ENCODE data around the gene EPHA3.

Gene EPHA3

GRCh38 chr3:89455240-89455639 is 347.8 kb downstream of the EPHA3 start:
- no peaks in the 10 kb centered on the region for H3K36me3 ChIP-seq (ENCODE audit: insufficient read depth, low read length)
- no peak overlapping the region for H3K9ac ChIP-seq (ENCODE audit: low read length)
- H3K27me3 ChIP-seq (ENCODE audit: insufficient read depth, low read length): no peaks in the 10 kb centered on the region
- H2AFZ ChIP-seq (ENCODE audit: low read length): no peak overlapping the region
- no peaks in the 10 kb centered on the region for H3K79me2 ChIP-seq (ENCODE audit: insufficient read depth, low read length)
- H4K20me1 ChIP-seq (ENCODE audit: insufficient read depth, low read length): no peaks in the 10 kb centered on the region
- no peak overlapping the region for H3K27ac ChIP-seq (ENCODE audit: low read depth, low read length, poor library complexity, severe bottlenecking)
- no peak overlapping the region for H3K4me2 ChIP-seq (ENCODE audit: low read length)
- H3F3A ChIP-seq (ENCODE audit: insufficient read depth, low read length): no peaks in the 10 kb centered on the region
- no peaks in the 10 kb centered on the region for H3K9me3 ChIP-seq (ENCODE audit: low read length)
- no peaks in the 10 kb centered on the region for H3K4me1 ChIP-seq (ENCODE audit: insufficient read depth, low read length, severe bottlenecking)
- H3K4me3 ChIP-seq (ENCODE audit: low read depth, low read length, poor library complexity, severe bottlenecking): no peak overlapping the region
- no peaks in the 10 kb centered on the region for H3K9me2 ChIP-seq (ENCODE audit: low read depth, low read length)
- TF ChIP-seq CTCF (IDR thresholded peaks at IDR 0.05; ENCODE audit: low read length) (no peak), EZH2 (IDR thresholded peaks at IDR 0.05; ENCODE audit: borderline replicate concordance, low read length) (no peak)

GRCh38 chr3:89467898-89468363 is 360.5 kb downstream of the EPHA3 start:
- Histone ChIP-seq H3F3A (ENCODE audit: insufficient read depth, low read length) (no peaks in the 10 kb centered on the region), H4K20me1 (ENCODE audit: insufficient read depth, low read length) (no peaks in the 10 kb centered on the region), H3K4me1 (ENCODE audit: insufficient read depth, low read length, severe bottlenecking) (no peaks in the 10 kb centered on the region), H3K4me2 (ENCODE audit: low read length) (no peak overlapping the region), H3K36me3 (ENCODE audit: insufficient read depth, low read length) (no peaks in the 10 kb centered on the region), H3K9me3 (ENCODE audit: low read length) (no peaks in the 10 kb centered on the region), H3K79me2 (ENCODE audit: insufficient read depth, low read length) (no peaks in the 10 kb centered on the region), H2AFZ (ENCODE audit: low read length) (no peak overlapping the region), H3K27ac (ENCODE audit: low read depth, low read length, poor library complexity, severe bottlenecking) (no peak overlapping the region), H3K9me2 (ENCODE audit: low read depth, low read length) (no peaks in the 10 kb centered on the region), H3K27me3 (ENCODE audit: insufficient read depth, low read length) (no peaks in the 10 kb centered on the region), H3K9ac (ENCODE audit: low read length) (no peak overlapping the region), H3K4me3 (ENCODE audit: low read depth, low read length, poor library complexity, severe bottlenecking) (no peak overlapping the region)
- TF ChIP-seq CTCF (IDR thresholded peaks at IDR 0.05; ENCODE audit: low read length) (no peak), EZH2 (IDR thresholded peaks at IDR 0.05; ENCODE audit: borderline replicate concordance, low read length) (no peak)

- Histone ChIP-seq H3K36me3 (ENCODE audit: insufficient read depth, low read length) (no peaks in the 10 kb centered on the region), H3K27me3 (ENCODE audit: insufficient read depth, low read length) (no peaks in the 10 kb centered on the region), H3K4me3 (ENCODE audit: low read depth, low read length, poor library complexity, severe bottlenecking) (no peak overlapping the region), H3K4me1 (ENCODE audit: insufficient read depth, low read length, severe bottlenecking) (no peaks in the 10 kb centered on the region), H3K4me2 (ENCODE audit: low read length) (no peak overlapping the region), H3K9ac (ENCODE audit: low read length) (no peak overlapping the region), H2AFZ (ENCODE audit: low read length) (no peak overlapping the region), H3K9me2 (ENCODE audit: low read depth, low read length) (no peaks in the 10 kb centered on the region), H4K20me1 (ENCODE audit: insufficient read depth, low read length) (no peaks in the 10 kb centered on the region), H3K9me3 (ENCODE audit: low read length) (no peaks in the 10 kb centered on the region), H3K79me2 (ENCODE audit: insufficient read depth, low read length) (no peaks in the 10 kb centered on the region), H3F3A (ENCODE audit: insufficient read depth, low read length) (no peaks in the 10 kb centered on the region), H3K27ac (ENCODE audit: low read depth, low read length, poor library complexity, severe bottlenecking) (no peak overlapping the region)
- TF ChIP-seq CTCF (IDR thresholded peaks at IDR 0.05; ENCODE audit: low read length) (no peak), EZH2 (IDR thresholded peaks at IDR 0.05; ENCODE audit: borderline replicate concordance, low read length) (no peak)
Observed at GRCh38 chr3:89472101-89472500, 364.7 kb downstream of the EPHA3 start.

Measured in OCI-LY1 (cell line).